Suppressor macrophage (primary cell): Measurements from ENCODE around the gene CMTM1.
A peak's percentile ranks its signal among the peaks of the same experiment; 100 is the strongest.

Source experiments
- DNase-seq, 4 experiments: peaks; one replicate each; pipeline ENCODE4 v3.0.0-alpha.2; 2020 to 2022
- total RNA-seq, 17 experiments: gene quantifications; one replicate each; lab custom pipeline; 2026; ENCODE audit warnings: mixed read lengths in 6 of 17, inconsistent platforms in 3 of 17; lab: John Stamatoyannopoulos, UW

Gene CMTM1
- 0 to 1.3 (median 0.50) reads per million in 17 experiments for total RNA-seq

- DNase-seq, result no peak
These were observed at the start of gene CMTM1 for GRCh38 chr16:66566051-66566901. CMTM1 (plus strand) TSS chr16:66566439; CDS start chr16:66566514, 75 bp downstream.

GRCh38 chr16:66516509-66516807 is 49.8 kb upstream of the CMTM1 start:
- no peak for DNase-seq

- peak; percentile 96 to 99 (median 97) for DNase-seq
These were observed 49.2 kb upstream of the CMTM1 start for GRCh38 chr16:66516808-66517585.

- peak in 2 of 4 experiments; percentile 31 to 55 for DNase-seq
These were observed 48.5 kb upstream of the CMTM1 start for GRCh38 chr16:66517586-66518263.

GRCh38 chr16:66519482-66520373 is 46.5 kb upstream of the CMTM1 start:
- DNase-seq, result peak in 3 of 4 experiments; percentile 16 to 36 (median 31)

- DNase-seq, result peak; percentile 92 to 97 (median 96)
These were observed 45.7 kb upstream of the CMTM1 start for GRCh38 chr16:66520406-66521170.

- peak; percentile 70 to 87 (median 83) for DNase-seq
These were observed 45.0 kb upstream of the CMTM1 start for GRCh38 chr16:66521252-66521713.

GRCh38 chr16:66521951-66522771 is 44.1 kb upstream of the CMTM1 start:
- peak; percentile 84 to 93 (median 90) for DNase-seq

- DNase-seq, result peak in 1 of 4 experiments; percentile 33
These were observed 43.2 kb upstream of the CMTM1 start for GRCh38 chr16:66522816-66523590.

- DNase-seq, result peak in 2 of 4 experiments; percentile 32 to 33
These were observed 42.3 kb upstream of the CMTM1 start for GRCh38 chr16:66523861-66524354.

- peak; percentile 82 to 96 (median 90) for DNase-seq
These were observed 41.6 kb upstream of the CMTM1 start for GRCh38 chr16:66524601-66525164.

GRCh38 chr16:66525396-66526180 is 40.7 kb upstream of the CMTM1 start:
- DNase-seq, result peak; percentile 77 to 89 (median 82)

- DNase-seq, result no peak
These were observed 37.9 kb upstream of the CMTM1 start for GRCh38 chr16:66528294-66528693.

- no peak for DNase-seq
These were observed 36.8 kb upstream of the CMTM1 start for GRCh38 chr16:66529475-66529874.

GRCh38 chr16:66534376-66534799 is 31.9 kb upstream of the CMTM1 start:
- DNase-seq, result no peak

- no peak for DNase-seq
These were observed 29.7 kb upstream of the CMTM1 start for GRCh38 chr16:66536525-66536924.

- DNase-seq, result no peak
These were observed 29.0 kb upstream of the CMTM1 start for GRCh38 chr16:66537236-66537635.

GRCh38 chr16:66538910-66539309 is 27.3 kb upstream of the CMTM1 start:
- DNase-seq, result no peak
